IPS-15b (cell line): ENCODE measurements around the gene SPACA7.

ENCODE experiments used
- H3K27me3 ChIP-seq: one replicate; pipeline ENCODE4 v1.6.1; 2013; ENCODE audit warnings: low read length; ENCODE audit not compliant: control insufficient read depth, insufficient read depth
- H3K36me3 ChIP-seq: one replicate; pipeline ENCODE4 v1.6.1; 2013; ENCODE audit warnings: low read length; ENCODE audit not compliant: control insufficient read depth, insufficient read depth
- H3K4me1 ChIP-seq: one replicate; pipeline ENCODE4 v1.6.1; 2013; ENCODE audit warnings: mild to moderate bottlenecking, low read length; ENCODE audit not compliant: control insufficient read depth, insufficient read depth
- H3K4me3 ChIP-seq: one replicate; pipeline ENCODE4 v1.5.1; 2013; ENCODE audit warnings: low read depth, low read length
- H3K9ac ChIP-seq: one replicate; pipeline ENCODE4 v1.6.1; 2013; ENCODE audit warnings: low read depth, mild to moderate bottlenecking, low read length
- H3K9me3 ChIP-seq: one replicate; pipeline ENCODE4 v1.6.1; 2013; ENCODE audit warnings: mild to moderate bottlenecking, low read length; ENCODE audit not compliant: control insufficient read depth, insufficient read depth

Gene SPACA7

GRCh38 chr13:112481458-112481857 lies 105.3 kb downstream of the SPACA7 start:
- no peaks in the 10 kb centered on the region for H3K9me3 ChIP-seq
- H3K4me3 ChIP-seq: no peak overlapping the region
- no peaks in the 10 kb centered on the region for H3K4me1 ChIP-seq
- H3K36me3 ChIP-seq: peaks cover 7% of the 10 kb centered on the region
- H3K9ac ChIP-seq: no peak overlapping the region
- no peaks in the 10 kb centered on the region for H3K27me3 ChIP-seq

GRCh38 chr13:112483299-112483698 lies 107.1 kb downstream of the SPACA7 start:
- Histone ChIP-seq H3K27me3 (no peaks in the 10 kb centered on the region), H3K4me1 (no peaks in the 10 kb centered on the region), H3K9me3 (no peaks in the 10 kb centered on the region), H3K4me3 (no peak overlapping the region), H3K9ac (no peak overlapping the region), H3K36me3 (peaks cover 7% of the 10 kb centered on the region)
